HepG2 (cell line): ENCODE measurements around the gene NRL. TPM values are rescaled to one million over a fixed set of nuclear protein-coding genes. Genes with fewer than 3 reads are reported as not detected.

Source experiments
- ADNP ChIP-seq: sonication (generic); formaldehyde crosslinking; IDR thresholded peaks from 2 replicates; pipeline ENCODE4 v1.4.0; 2020; ENCODE audit warnings: missing genetic modification reagents
- ARNT ChIP-seq: fragments of 450-650 bp; IDR thresholded peaks from 2 replicates; pipeline ENCODE4 v1.6.1; 2017
- DNMT1 ChIP-seq: sonication (generic); formaldehyde crosslinking; IDR thresholded peaks from 2 replicates; pipeline ENCODE4 v1.5.1; 2020; ENCODE audit warnings: mild to moderate bottlenecking, missing genetic modification reagents
- HDAC2 ChIP-seq: sonication (generic); formaldehyde crosslinking; IDR thresholded peaks from 2 replicates; pipeline ENCODE4 v1.4.0; 2020; ENCODE audit warnings: missing genetic modification reagents
- HOXA5 ChIP-seq: sonication (generic); formaldehyde crosslinking; IDR thresholded peaks from 2 replicates; pipeline ENCODE4 v1.4.0; 2020; ENCODE audit warnings: missing genetic modification reagents
- IRX3 ChIP-seq: sonication (generic); formaldehyde crosslinking; IDR thresholded peaks from 2 replicates; pipeline ENCODE4 v1.8.1; 2023; ENCODE audit warnings: mild to moderate bottlenecking, low read depth, missing genetic modification reagents, borderline replicate concordance
- NFKBIZ ChIP-seq: IDR thresholded peaks from 2 replicates; pipeline ENCODE4 v1.6.1; 2018; ENCODE audit warnings: missing genetic modification reagents, missing compliant biosample characterization
- NR1H2 ChIP-seq: sonication (generic); formaldehyde crosslinking; IDR thresholded peaks from 2 replicates; pipeline ENCODE4 v1.8.1; 2022; ENCODE audit warnings: low read depth, missing genetic modification reagents, borderline replicate concordance
- NR2F6 ChIP-seq, 2 experiments: IDR thresholded peaks; 2 replicates each; pipeline ENCODE4 v1.6.1; 2016; ENCODE audit warnings: antibody characterized with exemption in 1 of 2, mild to moderate bottlenecking in 1 of 2
- PAX8 ChIP-seq: sonication (generic); formaldehyde crosslinking; IDR thresholded peaks from 2 replicates; pipeline ENCODE4 v1.8.0; 2022; ENCODE audit warnings: mild to moderate bottlenecking, missing genetic modification reagents, borderline replicate concordance
- POGZ ChIP-seq: sonication (generic); formaldehyde crosslinking; IDR thresholded peaks from 2 replicates; pipeline ENCODE4 v1.4.0; 2020; ENCODE audit warnings: mild to moderate bottlenecking, missing genetic modification reagents
- RBAK ChIP-seq: sonication (generic); formaldehyde crosslinking; IDR thresholded peaks from 2 replicates; pipeline ENCODE4 v1.5.1; 2020; ENCODE audit warnings: mild to moderate bottlenecking, missing genetic modification reagents
- SIN3B ChIP-seq: fragments of 150-350 bp; IDR thresholded peaks from 2 replicates; pipeline ENCODE4 v1.6.1; 2014; ENCODE audit warnings: low read length
- SNAI1 ChIP-seq: sonication (generic); formaldehyde crosslinking; IDR thresholded peaks from 2 replicates; pipeline ENCODE4 v1.5.0; 2020; ENCODE audit warnings: mild to moderate bottlenecking, missing genetic modification reagents, borderline replicate concordance
- SNRNP70 ChIP-seq: fragments of 200-400 bp; formaldehyde crosslinking; IDR thresholded peaks from 2 replicates; pipeline ENCODE4 v1.6.1; 2017; ENCODE audit warnings: mild to moderate bottlenecking, low read depth, low read length, moderate library complexity
- TARDBP ChIP-seq: sonication (generic); formaldehyde crosslinking; IDR thresholded peaks from 2 replicates; pipeline ENCODE4 v1.8.0; 2022; ENCODE audit warnings: mild to moderate bottlenecking, missing genetic modification reagents
- ZFX ChIP-seq: sonication (generic); formaldehyde crosslinking; IDR thresholded peaks from 2 replicates; pipeline ENCODE4 v1.4.0; 2020; ENCODE audit warnings: mild to moderate bottlenecking, low read depth, missing genetic modification reagents, moderate library complexity
- ZMYM2 ChIP-seq: sonication (generic); formaldehyde crosslinking; IDR thresholded peaks from 2 replicates; pipeline ENCODE4 v1.8.0; 2022; ENCODE audit warnings: mild to moderate bottlenecking, missing genetic modification reagents
- ZNF383 ChIP-seq: sonication (generic); formaldehyde crosslinking; IDR thresholded peaks from 2 replicates; pipeline ENCODE4 v1.4.0; 2020; ENCODE audit warnings: missing genetic modification reagents, mild to moderate bottlenecking, borderline replicate concordance
- ZNF468 ChIP-seq: sonication (generic); formaldehyde crosslinking; IDR thresholded peaks from 2 replicates; pipeline ENCODE4 v1.8.0; 2022; ENCODE audit warnings: mild to moderate bottlenecking, moderate library complexity, missing genetic modification reagents
- ZNF75D ChIP-seq: sonication (generic); formaldehyde crosslinking; IDR thresholded peaks from 2 replicates; pipeline ENCODE4 v1.8.1; 2023; ENCODE audit warnings: missing genetic modification reagents, mild to moderate bottlenecking, borderline replicate concordance
- ZNF761 ChIP-seq: sonication (generic); formaldehyde crosslinking; conservative IDR thresholded peaks from 2 replicates; pipeline ENCODE4 v1.4.0; 2020; ENCODE audit warnings: mild to moderate bottlenecking, missing genetic modification reagents
- ZSCAN30 ChIP-seq: sonication (generic); formaldehyde crosslinking; IDR thresholded peaks from 2 replicates; pipeline ENCODE4 v1.5.0; 2020; ENCODE audit warnings: mild to moderate bottlenecking, missing genetic modification reagents
- polyA plus RNA-seq, 8 experiments: library from polyadenylated mRNA; depleted of rRNA in 3 of 8; stranded (reverse) in 7 of 8; unstranded in 1 of 8; fragments of >200 nt; fragmentation: Illumina TruSeq in 4 of 8; extraction: Trizol in 4 of 8; gene quantifications; 2 replicates each; pipeline versions ENCODE4 v1.2.1 to v1.2.3, GENCODE V29; 2011 to 2016; ENCODE audit warnings: low read depth in 4 of 8, missing spikeins in 1 of 8, mixed read lengths in 1 of 8; ENCODE audit not compliant: insufficient read depth in 1 of 8
- total RNA-seq, 5 experiments: library from RNA; depleted of rRNA; stranded (reverse); fragments of >200 nt; fragmentation: Illumina TruSeq; extraction: Trizol; gene quantifications; 2 replicates each; pipeline ENCODE4 v1.2.3, GENCODE V29; 2016; ENCODE audit warnings: low read depth in 1 of 5
- TF ChIP-seq, protein P1 (sequence below): sonication (generic); formaldehyde crosslinking; IDR thresholded peaks from 2 replicates; pipeline ENCODE4 v1.5.0; 2020; ENCODE audit warnings: missing genetic modification reagents
- TF ChIP-seq, protein P2 (sequence below): sonication (generic); formaldehyde crosslinking; IDR thresholded peaks from 2 replicates; pipeline ENCODE4 v1.8.0; 2022; ENCODE audit warnings: mild to moderate bottlenecking, missing genetic modification reagents, moderate library complexity
- TF ChIP-seq, protein P3 (sequence below): sonication (generic); formaldehyde crosslinking; IDR thresholded peaks from 2 replicates; pipeline ENCODE4 v1.4.0; 2020; ENCODE audit warnings: missing genetic modification reagents, borderline replicate concordance

Gene NRL
- total and polyA plus RNA-seq, 2 of the 13 experiments (the other 11 are each of a cell fraction or from before 2014, with no cell fraction given): 2.5 to 4.7 TPM

DNA sequence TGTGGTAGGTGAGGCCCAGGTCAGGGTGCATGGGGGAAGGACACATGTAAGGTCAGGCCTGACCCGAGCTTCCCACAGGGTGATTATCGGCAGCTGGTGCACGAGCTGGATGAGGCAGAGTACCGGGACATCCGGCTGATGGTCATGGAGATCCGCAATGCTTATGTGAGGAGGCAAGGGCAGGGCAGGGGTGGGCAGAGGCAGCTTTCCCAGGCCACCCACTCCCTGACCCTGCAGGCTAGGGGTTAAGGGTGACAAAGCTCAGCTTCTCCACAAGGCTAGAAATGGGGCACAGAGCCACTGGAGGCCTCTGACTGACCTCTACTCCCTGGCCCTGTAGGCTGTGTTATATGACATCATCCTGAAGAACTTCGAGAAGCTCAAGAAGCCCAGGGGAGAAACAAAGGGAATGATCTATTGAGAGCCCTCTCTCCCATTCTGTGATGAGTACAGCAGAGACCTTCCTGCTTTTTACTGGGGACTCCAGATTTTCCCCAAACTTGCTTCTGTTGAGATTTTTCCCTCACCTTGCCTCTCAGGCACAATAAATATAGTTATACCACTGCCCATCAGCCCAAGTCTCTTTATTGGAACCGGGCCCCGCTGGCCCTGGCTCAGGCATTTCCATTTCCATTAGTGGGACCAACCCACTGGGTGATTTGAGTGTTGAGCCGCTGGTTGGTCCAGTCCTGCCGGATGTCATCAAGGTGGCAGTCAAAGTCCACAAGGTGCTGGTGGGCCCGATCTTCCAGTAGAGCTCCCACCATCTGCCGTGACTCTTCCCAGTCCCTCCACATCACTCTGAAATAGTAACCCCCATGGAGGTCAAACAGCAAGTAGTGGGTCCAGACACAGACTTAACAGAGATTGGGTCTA lies 23.9 kb upstream of the NRL start (continued):
- TF ChIP-seq, protein P1, sequence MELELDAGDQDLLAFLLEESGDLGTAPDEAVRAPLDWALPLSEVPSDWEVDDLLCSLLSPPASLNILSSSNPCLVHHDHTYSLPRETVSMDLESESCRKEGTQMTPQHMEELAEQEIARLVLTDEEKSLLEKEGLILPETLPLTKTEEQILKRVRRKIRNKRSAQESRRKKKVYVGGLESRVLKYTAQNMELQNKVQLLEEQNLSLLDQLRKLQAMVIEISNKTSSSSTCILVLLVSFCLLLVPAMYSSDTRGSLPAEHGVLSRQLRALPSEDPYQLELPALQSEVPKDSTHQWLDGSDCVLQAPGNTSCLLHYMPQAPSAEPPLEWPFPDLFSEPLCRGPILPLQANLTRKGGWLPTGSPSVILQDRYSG (CRISPR knock-in tag): no peak
- TF ChIP-seq NR2F6 (IDR thresholded peaks at IDR 0.05) (peak; percentile 38; the same call in 1 of the 2 replicates), NR2F6 (CRISPR knock-in tag; IDR thresholded peaks at IDR 0.05) (no peak), ZNF383 (CRISPR knock-in tag) (no peak), ZNF75D (CRISPR knock-in tag) (no peak), ZSCAN30 (CRISPR knock-in tag) (no peak), NFKBIZ (CRISPR knock-in tag) (no peak), HDAC2 (CRISPR knock-in tag) (no peak), ZFX (CRISPR knock-in tag) (peak; percentile 64; the same call in 1 of the 2 replicates), POGZ (CRISPR knock-in tag) (no peak), RBAK (CRISPR knock-in tag) (peak; percentile 22; the same call in 1 of the 2 replicates), SNRNP70 (no peak), ZNF761 (CRISPR knock-in tag) (0 out of 2 replicates have a peak, but pooled peaks have one; percentile 45), ARNT (no peak), SNAI1 (CRISPR knock-in tag) (no peak), ZNF468 (CRISPR knock-in tag) (no peak), ZMYM2 (CRISPR knock-in tag) (no peak), HOXA5 (CRISPR knock-in tag) (no peak), PAX8 (CRISPR knock-in tag) (no peak), TARDBP (CRISPR knock-in tag) (no peak), ADNP (no peak), SIN3B (no peak), DNMT1 (no peak), NR1H2 (CRISPR knock-in tag) (no peak), IRX3 (CRISPR knock-in tag) (no peak)
- TF ChIP-seq, protein P2, sequence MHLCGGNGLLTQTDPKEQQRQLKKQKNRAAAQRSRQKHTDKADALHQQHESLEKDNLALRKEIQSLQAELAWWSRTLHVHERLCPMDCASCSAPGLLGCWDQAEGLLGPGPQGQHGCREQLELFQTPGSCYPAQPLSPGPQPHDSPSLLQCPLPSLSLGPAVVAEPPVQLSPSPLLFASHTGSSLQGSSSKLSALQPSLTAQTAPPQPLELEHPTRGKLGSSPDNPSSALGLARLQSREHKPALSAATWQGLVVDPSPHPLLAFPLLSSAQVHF: no peak
- TF ChIP-seq, protein P3, sequence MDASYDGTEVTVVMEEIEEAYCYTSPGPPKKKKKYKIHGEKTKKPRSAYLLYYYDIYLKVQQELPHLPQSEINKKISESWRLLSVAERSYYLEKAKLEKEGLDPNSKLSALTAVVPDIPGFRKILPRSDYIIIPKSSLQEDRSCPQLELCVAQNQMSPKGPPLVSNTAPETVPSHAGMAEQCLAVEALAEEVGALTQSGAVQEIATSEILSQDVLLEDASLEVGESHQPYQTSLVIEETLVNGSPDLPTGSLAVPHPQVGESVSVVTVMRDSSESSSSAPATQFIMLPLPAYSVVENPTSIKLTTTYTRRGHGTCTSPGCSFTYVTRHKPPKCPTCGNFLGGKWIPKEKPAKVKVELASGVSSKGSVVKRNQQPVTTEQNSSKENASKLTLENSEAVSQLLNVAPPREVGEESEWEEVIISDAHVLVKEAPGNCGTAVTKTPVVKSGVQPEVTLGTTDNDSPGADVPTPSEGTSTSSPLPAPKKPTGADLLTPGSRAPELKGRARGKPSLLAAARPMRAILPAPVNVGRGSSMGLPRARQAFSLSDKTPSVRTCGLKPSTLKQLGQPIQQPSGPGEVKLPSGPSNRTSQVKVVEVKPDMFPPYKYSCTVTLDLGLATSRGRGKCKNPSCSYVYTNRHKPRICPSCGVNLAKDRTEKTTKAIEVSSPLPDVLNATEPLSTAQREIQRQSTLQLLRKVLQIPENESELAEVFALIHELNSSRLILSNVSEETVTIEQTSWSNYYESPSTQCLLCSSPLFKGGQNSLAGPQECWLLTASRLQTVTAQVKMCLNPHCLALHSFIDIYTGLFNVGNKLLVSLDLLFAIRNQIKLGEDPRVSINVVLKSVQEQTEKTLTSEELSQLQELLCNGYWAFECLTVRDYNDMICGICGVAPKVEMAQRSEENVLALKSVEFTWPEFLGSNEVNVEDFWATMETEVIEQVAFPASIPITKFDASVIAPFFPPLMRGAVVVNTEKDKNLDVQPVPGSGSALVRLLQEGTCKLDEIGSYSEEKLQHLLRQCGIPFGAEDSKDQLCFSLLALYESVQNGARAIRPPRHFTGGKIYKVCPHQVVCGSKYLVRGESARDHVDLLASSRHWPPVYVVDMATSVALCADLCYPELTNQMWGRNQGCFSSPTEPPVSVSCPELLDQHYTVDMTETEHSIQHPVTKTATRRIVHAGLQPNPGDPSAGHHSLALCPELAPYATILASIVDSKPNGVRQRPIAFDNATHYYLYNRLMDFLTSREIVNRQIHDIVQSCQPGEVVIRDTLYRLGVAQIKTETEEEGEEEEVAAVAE: no peak
